ENCODE data around the gene OR52E2. TPM values are rescaled to one million over a fixed set of nuclear protein-coding genes. Genes with fewer than 3 reads are reported as not detected.

The OR52E2 gene
- total RNA-seq, 1 experiment from 2014 or later = not detected

- TF ChIP-seq TCF7L2 (IDR thresholded peaks at IDR 0.05; ENCODE audit: low read depth, low read length) = no peak
- TF ChIP-seq, protein P1, sequence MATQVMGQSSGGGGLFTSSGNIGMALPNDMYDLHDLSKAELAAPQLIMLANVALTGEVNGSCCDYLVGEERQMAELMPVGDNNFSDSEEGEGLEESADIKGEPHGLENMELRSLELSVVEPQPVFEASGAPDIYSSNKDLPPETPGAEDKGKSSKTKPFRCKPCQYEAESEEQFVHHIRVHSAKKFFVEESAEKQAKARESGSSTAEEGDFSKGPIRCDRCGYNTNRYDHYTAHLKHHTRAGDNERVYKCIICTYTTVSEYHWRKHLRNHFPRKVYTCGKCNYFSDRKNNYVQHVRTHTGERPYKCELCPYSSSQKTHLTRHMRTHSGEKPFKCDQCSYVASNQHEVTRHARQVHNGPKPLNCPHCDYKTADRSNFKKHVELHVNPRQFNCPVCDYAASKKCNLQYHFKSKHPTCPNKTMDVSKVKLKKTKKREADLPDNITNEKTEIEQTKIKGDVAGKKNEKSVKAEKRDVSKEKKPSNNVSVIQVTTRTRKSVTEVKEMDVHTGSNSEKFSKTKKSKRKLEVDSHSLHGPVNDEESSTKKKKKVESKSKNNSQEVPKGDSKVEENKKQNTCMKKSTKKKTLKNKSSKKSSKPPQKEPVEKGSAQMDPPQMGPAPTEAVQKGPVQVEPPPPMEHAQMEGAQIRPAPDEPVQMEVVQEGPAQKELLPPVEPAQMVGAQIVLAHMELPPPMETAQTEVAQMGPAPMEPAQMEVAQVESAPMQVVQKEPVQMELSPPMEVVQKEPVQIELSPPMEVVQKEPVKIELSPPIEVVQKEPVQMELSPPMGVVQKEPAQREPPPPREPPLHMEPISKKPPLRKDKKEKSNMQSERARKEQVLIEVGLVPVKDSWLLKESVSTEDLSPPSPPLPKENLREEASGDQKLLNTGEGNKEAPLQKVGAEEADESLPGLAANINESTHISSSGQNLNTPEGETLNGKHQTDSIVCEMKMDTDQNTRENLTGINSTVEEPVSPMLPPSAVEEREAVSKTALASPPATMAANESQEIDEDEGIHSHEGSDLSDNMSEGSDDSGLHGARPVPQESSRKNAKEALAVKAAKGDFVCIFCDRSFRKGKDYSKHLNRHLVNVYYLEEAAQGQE (IDR thresholded peaks at IDR 0.05; ENCODE audit: insufficient read depth in 1 of 2, low read depth in 2 of 2, low read length in 1 of 2) = no peak
- TF ChIP-seq SIN3A (IDR thresholded peaks at IDR 0.05; ENCODE audit: borderline replicate concordance, insufficient read depth, low read depth, low read length) = no peak
- TF ChIP-seq, protein P2, sequence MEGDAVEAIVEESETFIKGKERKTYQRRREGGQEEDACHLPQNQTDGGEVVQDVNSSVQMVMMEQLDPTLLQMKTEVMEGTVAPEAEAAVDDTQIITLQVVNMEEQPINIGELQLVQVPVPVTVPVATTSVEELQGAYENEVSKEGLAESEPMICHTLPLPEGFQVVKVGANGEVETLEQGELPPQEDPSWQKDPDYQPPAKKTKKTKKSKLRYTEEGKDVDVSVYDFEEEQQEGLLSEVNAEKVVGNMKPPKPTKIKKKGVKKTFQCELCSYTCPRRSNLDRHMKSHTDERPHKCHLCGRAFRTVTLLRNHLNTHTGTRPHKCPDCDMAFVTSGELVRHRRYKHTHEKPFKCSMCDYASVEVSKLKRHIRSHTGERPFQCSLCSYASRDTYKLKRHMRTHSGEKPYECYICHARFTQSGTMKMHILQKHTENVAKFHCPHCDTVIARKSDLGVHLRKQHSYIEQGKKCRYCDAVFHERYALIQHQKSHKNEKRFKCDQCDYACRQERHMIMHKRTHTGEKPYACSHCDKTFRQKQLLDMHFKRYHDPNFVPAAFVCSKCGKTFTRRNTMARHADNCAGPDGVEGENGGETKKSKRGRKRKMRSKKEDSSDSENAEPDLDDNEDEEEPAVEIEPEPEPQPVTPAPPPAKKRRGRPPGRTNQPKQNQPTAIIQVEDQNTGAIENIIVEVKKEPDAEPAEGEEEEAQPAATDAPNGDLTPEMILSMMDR (IDR thresholded peaks at IDR 0.05) = no peak
- TF ChIP-seq POLR2AphosphoS5 (IDR thresholded peaks at IDR 0.05; ENCODE audit: low read depth, low read length) = no peak
- no peaks in the 10 kb centered on the region for H3K36me3 ChIP-seq (ENCODE audit: control insufficient read depth, insufficient read depth, low read length)
- in situ Hi-C loops (cut with HindIII; ENCODE audit: low pct_unique_long_range_greater_than_20kb, low sequenced_read_pairs) = no loop called here
- ATAC-seq = no peak
- CTCF ChIA-PET = no interaction called here
- intact Hi-C loops (cut with micrococcal nuclease; ENCODE audit: unreplicated experiment) = no loop called here
- no peaks in the 10 kb centered on the region for H3K27me3 ChIP-seq (ENCODE audit: control insufficient read depth, insufficient read depth, low read length)
- H3K4me3 ChIP-seq (ENCODE audit: low read depth in 2 of 2, low read length in 2 of 2) = no peak overlapping the region
- H3K9me3 ChIP-seq (ENCODE audit: control insufficient read depth, insufficient read depth, low read depth, low read length) = no peaks in the 10 kb centered on the region
- no peak for DNase-seq (ENCODE audit: low read depth, low spot score)
- no peaks in the 10 kb centered on the region for H3K4me1 ChIP-seq (ENCODE audit: control insufficient read depth, insufficient read depth, low read length)
- POLR2A ChIA-PET = no interaction called here
- BruUV-seq (replicated peaks) = no TSS peak
- no peak overlapping the region for H3K27ac ChIP-seq (ENCODE audit: low read length)
Observed at GRCh38 chr11:5042091-5042490, 17.3 kb downstream of the OR52E2 start.

- TF ChIP-seq SIN3A (IDR thresholded peaks at IDR 0.05; ENCODE audit: borderline replicate concordance, insufficient read depth, low read depth, low read length) = no peak
- TF ChIP-seq, protein P1 (IDR thresholded peaks at IDR 0.05; ENCODE audit: insufficient read depth in 1 of 2, low read depth in 2 of 2, low read length in 1 of 2) = no peak
- TF ChIP-seq POLR2AphosphoS5 (IDR thresholded peaks at IDR 0.05; ENCODE audit: low read depth, low read length) = no peak
- no peak for TF ChIP-seq TCF7L2 (IDR thresholded peaks at IDR 0.05; ENCODE audit: low read depth, low read length)
- TF ChIP-seq, protein P2 (IDR thresholded peaks at IDR 0.05) = no peak
- Histone ChIP-seq H3K9me3 (ENCODE audit: control insufficient read depth, insufficient read depth, low read depth, low read length) (no peaks in the 10 kb centered on the region), H3K27me3 (ENCODE audit: control insufficient read depth, insufficient read depth, low read length) (no peaks in the 10 kb centered on the region), H3K27ac (ENCODE audit: low read length) (no peak overlapping the region), H3K4me1 (ENCODE audit: control insufficient read depth, insufficient read depth, low read length) (no peaks in the 10 kb centered on the region), H3K4me3 (ENCODE audit: low read depth in 2 of 2, low read length in 2 of 2) (no peak overlapping the region), H3K36me3 (ENCODE audit: control insufficient read depth, insufficient read depth, low read length) (no peaks in the 10 kb centered on the region)
- ChIA-PET POLR2A (no interaction called here), CTCF (no interaction called here)
- ATAC-seq (no peak), DNase-seq (ENCODE audit: low read depth, low spot score) (no peak)
- intact Hi-C loops (cut with micrococcal nuclease; ENCODE audit: unreplicated experiment) = no loop called here
- BruUV-seq (replicated peaks) = no TSS peak
- in situ Hi-C loops (cut with HindIII; ENCODE audit: low pct_unique_long_range_greater_than_20kb, low sequenced_read_pairs) = no loop called here
Observed at GRCh38 chr11:5040876-5041275, 18.6 kb downstream of the OR52E2 start.

Data from Panc1 (cell line).